ENCODE measurements around the gene NUP210L.
"Not testable (repeated sequence)": the region's sequence is repeated elsewhere in the genome, so short reads cannot be mapped to it uniquely, and the experiment has no call there.

NUP210L gene

GRCh38 chr1:153990468-153991150 is 164.3 kb downstream of the NUP210L start, which contains the start of gene RPS27:
RPS27 (plus strand) TSS chr1:153990762; CDS start chr1:153990797, 35 bp downstream.
- peak; percentile 97 for DNase-seq

DNA sequence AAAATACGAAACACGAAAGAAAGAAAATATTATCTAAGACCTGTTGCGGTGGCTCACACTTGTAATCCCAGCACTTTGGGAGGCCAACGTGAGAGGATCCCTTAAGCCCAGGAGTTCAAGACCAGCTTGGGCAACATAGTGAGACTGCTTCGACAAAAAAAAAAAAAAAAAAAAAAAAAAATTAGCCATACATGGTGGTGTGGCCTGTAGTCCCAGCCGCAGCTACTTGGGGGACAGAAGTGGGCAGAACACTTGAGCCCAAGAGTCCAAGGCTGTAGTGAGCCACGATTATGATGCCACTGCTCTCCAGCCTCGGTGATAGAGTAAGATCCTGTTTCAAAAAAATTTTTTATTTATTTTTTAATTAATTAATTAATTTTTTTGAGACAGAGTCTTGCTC is 167.3 kb downstream of the NUP210L start:
- DNase-seq = no peak

GRCh38 chr1:153985941-153986761 is 168.7 kb downstream of the NUP210L start, which contains the start of gene RAB13:
RAB13 (minus strand) TSS chr1:153986339; CDS start chr1:153986236, 103 bp downstream.
- DNase-seq = peak; percentile 78

- no peak for DNase-seq
Measured at GRCh38 chr1:153985341-153985912, 169.4 kb downstream of the NUP210L start.

DNA sequence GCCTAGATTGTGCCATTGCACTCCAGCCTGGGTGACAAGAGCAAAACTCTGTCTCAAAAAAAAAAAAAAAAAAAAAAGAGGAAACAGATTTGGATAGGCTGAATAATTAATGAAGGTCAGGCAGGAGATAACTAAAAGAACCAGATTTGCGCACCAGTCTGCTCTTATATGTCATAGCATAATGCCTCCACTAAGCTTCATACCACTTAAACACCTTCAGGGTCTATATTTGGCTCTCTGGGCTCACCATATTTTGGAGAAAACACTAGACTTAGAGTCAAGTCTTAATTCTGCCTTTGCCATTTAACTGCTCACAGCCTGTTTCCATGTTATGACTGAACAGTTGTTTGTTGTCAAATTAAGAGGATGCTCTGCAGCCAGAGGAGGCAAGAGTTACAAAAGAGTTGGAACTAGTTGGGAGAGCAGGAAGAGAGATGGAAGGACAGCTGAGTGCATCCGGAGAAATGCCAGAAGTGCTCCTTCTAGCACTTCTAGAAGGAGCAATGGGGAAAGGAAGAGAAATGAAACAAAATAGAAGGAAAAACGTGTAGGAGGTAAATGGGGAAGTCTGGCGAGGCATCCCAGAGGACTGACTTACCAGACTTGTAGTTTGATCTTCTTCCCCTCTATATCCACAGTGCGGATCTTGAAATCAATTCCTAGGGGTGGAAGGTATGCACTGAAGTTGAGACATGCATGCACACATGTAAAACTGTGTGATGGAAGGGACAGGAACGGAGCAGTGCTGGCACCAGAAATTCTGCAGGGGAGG is 170.6 kb downstream of the NUP210L start:
- no peak for DNase-seq

- not testable (repeated sequence) for DNase-seq
Measured at GRCh38 chr1:153981735-153982134, 173.1 kb downstream of the NUP210L start.

- DNase-seq = not testable (repeated sequence)
Measured at GRCh38 chr1:153979091-153979490, 175.8 kb downstream of the NUP210L start.

DNA sequence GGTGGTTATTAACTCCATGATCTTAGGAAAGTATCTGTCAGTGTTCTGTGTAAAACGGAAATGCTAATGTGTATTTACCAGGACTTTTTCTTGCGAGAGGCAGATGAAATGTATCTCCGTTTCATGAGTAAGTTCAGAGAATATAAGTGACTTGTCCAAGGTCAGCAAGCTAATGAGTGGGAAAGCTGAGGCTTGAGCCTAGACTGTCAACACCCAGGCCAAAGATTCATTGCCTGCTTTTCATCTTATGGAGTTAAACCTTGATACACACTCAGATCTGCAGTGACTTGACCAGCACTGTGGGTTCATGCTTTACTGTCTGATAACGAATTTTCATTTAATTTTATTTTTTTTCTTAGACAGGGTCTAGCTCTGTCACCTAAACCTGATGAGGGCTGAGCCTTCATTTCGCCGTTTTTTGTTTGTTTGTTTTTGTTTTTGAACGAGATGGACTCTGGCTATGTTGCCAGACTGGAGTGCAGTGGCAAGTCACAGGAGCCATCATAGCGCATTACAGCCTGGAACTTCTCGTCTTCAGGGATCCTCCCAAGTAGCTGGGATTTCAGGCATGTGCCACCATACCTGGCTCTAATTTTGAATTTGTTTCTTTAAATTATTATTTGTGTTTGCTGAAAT is 176.5 kb downstream of the NUP210L start:
- no peak for DNase-seq

GRCh38 chr1:153977250-153978240 is 177.3 kb downstream of the NUP210L start, which contains the start of gene JTB:
JTB (minus strand) TSS chr1:153977674; CDS start chr1:153977252, 422 bp downstream.
- peak; percentile 80 for DNase-seq

DNA sequence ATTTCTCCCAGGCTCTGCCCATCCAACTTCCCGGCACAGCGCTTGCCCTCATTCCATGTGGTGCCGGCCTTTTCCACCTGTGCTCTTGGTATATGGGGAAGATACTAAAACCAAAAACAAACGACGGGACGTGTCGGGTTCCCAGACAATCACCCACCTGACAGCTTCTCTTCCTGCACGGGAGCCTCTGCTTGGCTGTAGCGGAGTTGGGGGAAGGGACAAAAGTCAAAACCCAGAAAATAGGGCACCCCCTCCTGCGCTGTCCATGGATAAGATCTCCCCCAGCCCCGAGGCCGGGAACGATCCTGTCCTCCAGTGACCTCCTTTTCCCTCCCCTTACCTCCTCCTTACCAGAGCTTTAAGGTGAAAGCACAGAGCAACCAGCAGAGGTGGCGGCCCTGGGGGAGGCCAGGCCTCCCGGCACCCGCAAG is 178.0 kb downstream of the NUP210L start:
- DNase-seq = no peak

GRCh38 chr1:153973525-153973924 is 181.3 kb downstream of the NUP210L start:
- DNase-seq = no peak

GRCh38 chr1:153973071-153973470 is 181.8 kb downstream of the NUP210L start:
- DNase-seq = no peak

DNA sequence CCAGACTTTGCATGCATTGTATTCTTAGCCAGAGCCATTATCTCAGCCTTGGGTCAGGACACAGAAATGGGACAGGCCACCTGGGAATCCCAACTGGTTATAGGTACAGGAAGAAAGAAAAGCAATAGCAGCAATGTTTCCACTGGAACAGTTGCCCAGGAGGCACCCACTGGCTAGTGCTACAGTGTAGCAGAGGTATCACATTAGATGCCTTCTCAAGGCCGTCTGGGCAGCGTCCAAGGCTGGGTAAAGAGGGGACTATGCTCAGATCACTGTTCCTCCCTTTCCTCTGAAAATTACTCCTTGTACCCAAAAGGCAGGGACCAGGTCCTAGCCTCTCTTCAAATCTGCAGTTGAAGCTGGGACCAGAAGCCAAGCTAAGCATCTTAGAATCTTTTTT is 184.5 kb downstream of the NUP210L start:
- DNase-seq = no peak

- DNase-seq = no peak
Measured at GRCh38 chr1:153968972-153969371, 185.9 kb downstream of the NUP210L start.

- no peak for DNase-seq
Measured at GRCh38 chr1:153968408-153968807, 186.5 kb downstream of the NUP210L start.

GRCh38 chr1:153968000-153968363 is 186.9 kb downstream of the NUP210L start:
- DNase-seq = peak; percentile 55

GRCh38 chr1:153967107-153967999 is 187.5 kb downstream of the NUP210L start, which contains the start of gene CREB3L4:
CREB3L4 (plus strand) TSS chr1:153967902; CDS start chr1:153968526, 624 bp downstream.
- peak; percentile 98 for DNase-seq

GRCh38 chr1:153963850-153964331 is 191.0 kb downstream of the NUP210L start:
- peak; percentile 22 for DNase-seq
